ENCODE measurements around the gene KIF1A.

GRCh38 chr2:240864475-240864874 is 44.5 kb upstream of the KIF1A start:
- no peak for TF ChIP-seq CTCF (IDR thresholded peaks at IDR 0.05 in 2 of 3, conservative IDR thresholded peaks at IDR 0.05 in 1 of 3; ENCODE audit: control insufficient read depth in 2 of 3, extremely low read depth in 1 of 3, insufficient read depth in 1 of 3, low read depth in 3 of 3, low read length in 3 of 3)
- no peak for TF ChIP-seq ASH2L (IDR thresholded peaks at IDR 0.05; ENCODE audit: borderline replicate concordance, low read depth)
- no peak for TF ChIP-seq SP1 (IDR thresholded peaks at IDR 0.05; ENCODE audit: low read depth, low read length)
- no peak for TF ChIP-seq POLR2A (IDR thresholded peaks at IDR 0.05; ENCODE audit: low read depth, low read length)
- no peak for TF ChIP-seq SRF (IDR thresholded peaks at IDR 0.05; ENCODE audit: low read depth in 2 of 2, low read length in 2 of 2)
- no peak for TF ChIP-seq MAX (IDR thresholded peaks at IDR 0.05; ENCODE audit: low read depth, low read length)
- TF ChIP-seq ESRRA (IDR thresholded peaks at IDR 0.05; ENCODE audit: low read length) = no peak
- TF ChIP-seq RUNX3 (IDR thresholded peaks at IDR 0.05; ENCODE audit: low read length) = no peak
- no peak for TF ChIP-seq EZH2 (IDR thresholded peaks at IDR 0.05; ENCODE audit: borderline replicate concordance, control insufficient read depth, low read depth, low read length)
- TF ChIP-seq CEBPB (IDR thresholded peaks at IDR 0.05; ENCODE audit: borderline replicate concordance in 1 of 2, low read depth in 2 of 2, low read length in 2 of 2) = no peak
